ENCODE data around the gene RTP3.
"Not testable (repeated sequence)": the region's sequence is repeated elsewhere in the genome, so short reads cannot be mapped to it uniquely, and the experiment has no call there.

Gene RTP3

DNA sequence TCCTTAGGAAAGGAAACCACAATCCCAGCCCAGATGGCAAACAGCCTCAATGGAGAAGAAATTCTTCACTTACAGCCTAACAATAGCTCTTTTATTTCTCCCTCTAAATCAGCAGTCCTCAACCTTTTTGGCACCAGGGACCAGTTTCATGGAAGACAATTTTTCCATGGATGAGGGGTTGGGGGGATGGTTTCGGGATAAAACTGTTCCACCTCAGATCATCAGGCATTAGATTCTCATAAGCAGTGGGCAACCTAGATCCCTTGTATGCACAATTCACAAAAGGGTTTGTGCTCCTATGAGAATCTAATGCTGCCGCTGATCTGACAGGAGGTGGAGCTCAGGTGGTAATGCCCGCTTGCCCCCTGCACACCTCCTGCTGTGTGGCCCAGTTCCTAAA is 50.8 kb downstream of the RTP3 start:
- DNase-seq (ENCODE audit: low spot score): not testable (repeated sequence)

DNA sequence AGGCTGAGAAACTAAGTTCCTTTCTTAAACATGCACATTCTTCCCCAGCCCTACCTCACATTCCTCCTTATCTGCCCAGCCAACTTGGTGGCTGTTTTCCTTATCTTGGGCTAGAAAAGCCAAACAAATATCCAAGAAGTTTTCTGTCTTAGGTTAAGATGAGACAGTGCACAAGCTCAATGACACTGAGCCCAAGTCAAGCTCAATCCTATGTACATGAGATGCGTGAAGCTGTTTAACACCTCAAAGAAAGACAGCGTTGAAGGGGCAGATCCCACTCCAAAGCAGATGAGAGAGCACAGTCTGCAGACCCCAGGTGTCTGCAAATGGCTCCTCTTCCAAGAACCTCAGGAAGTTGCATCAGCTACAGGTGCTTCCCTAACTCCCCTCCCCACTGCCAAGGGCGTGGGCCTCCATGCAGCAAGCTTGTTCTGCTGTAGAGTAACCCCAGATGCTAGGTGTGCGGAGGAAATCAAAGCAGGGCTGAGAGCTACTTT is 51.7 kb downstream of the RTP3 start:
- DNase-seq (ENCODE audit: low spot score): no peak

DNA sequence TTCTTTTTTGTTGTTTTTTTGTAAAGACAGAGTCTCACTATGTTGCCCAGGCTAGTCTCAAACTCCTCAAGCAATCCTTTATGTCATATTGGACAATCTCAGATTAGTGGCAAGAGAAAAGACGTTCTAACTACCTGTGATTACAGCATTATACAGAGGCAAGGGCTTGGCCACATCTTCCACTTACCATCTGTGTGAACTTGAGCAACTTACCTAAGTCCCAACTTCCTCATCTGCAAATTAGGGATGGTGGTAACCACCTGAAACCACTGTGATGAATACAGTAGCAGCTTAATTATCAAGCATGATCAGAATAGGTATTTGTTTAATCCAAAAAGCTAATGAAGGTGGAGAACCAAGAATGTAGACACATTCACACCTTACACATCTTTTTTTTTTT is 52.2 kb downstream of the RTP3 start:
- no peak for DNase-seq (ENCODE audit: low spot score)
